A673 (cell line): ENCODE results near the gene TEX51.

ENCODE experiments used
- EZH2 ChIP-seq: fragments of 200-600 bp; sonication (generic); IDR thresholded peaks from 2 replicates; pipeline ENCODE4 v1.6.1; 2017; ENCODE audit warnings: borderline replicate concordance, low read depth, mild to moderate bottlenecking, mixed read lengths, antibody characterized with exemption, low read length; ENCODE audit not compliant: poor library complexity, severe bottlenecking
- TF ChIP-seq, protein P1 (sequence below): fragments of 300-800, 200-600 bp; sonication (generic); conservative IDR thresholded peaks from 2 replicates; pipeline ENCODE4 v1.5.1; 2017; ENCODE audit warnings: low read depth, mild to moderate bottlenecking, antibody characterized with exemption, low read length, moderate library complexity, mixed read lengths

GRCh38 chr2:126858013-126858412, 40.7 kb upstream of the TEX51 start:
- TF ChIP-seq, protein P1, sequence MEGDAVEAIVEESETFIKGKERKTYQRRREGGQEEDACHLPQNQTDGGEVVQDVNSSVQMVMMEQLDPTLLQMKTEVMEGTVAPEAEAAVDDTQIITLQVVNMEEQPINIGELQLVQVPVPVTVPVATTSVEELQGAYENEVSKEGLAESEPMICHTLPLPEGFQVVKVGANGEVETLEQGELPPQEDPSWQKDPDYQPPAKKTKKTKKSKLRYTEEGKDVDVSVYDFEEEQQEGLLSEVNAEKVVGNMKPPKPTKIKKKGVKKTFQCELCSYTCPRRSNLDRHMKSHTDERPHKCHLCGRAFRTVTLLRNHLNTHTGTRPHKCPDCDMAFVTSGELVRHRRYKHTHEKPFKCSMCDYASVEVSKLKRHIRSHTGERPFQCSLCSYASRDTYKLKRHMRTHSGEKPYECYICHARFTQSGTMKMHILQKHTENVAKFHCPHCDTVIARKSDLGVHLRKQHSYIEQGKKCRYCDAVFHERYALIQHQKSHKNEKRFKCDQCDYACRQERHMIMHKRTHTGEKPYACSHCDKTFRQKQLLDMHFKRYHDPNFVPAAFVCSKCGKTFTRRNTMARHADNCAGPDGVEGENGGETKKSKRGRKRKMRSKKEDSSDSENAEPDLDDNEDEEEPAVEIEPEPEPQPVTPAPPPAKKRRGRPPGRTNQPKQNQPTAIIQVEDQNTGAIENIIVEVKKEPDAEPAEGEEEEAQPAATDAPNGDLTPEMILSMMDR, result no peak
- no peak for TF ChIP-seq EZH2
